ENCODE data around the gene CLN3.
"Not testable (repeated sequence)": the region's sequence is repeated elsewhere in the genome, so short reads cannot be mapped to it uniquely, and the experiment has no call there.

The CLN3 gene

GRCh38 chr16:28494121-28494851, 2.4 kb upstream of the CLN3 start, which contains the start of gene APOBR:
APOBR (plus strand) TSS chr16:28494643; CDS start chr16:28494682, 39 bp downstream.
- no peak for DNase-seq

- DNase-seq = no peak
Observed at GRCh38 chr16:28492511-28492910, 637 bp upstream of the CLN3 start.

GRCh38 chr16:28491230-28491969, 474 bp downstream of the CLN3 start:
- DNase-seq = peak; percentile 23

- no peak for DNase-seq
Observed at GRCh38 chr16:28486266-28486665, 5.6 kb downstream of the CLN3 start.

- DNase-seq = not testable (repeated sequence)
Observed at GRCh38 chr16:28483361-28483760, 8.5 kb downstream of the CLN3 start.

- no peak for DNase-seq
Observed at GRCh38 chr16:28482026-28482425, 9.8 kb downstream of the CLN3 start.

GRCh38 chr16:28478506-28479180, 13.2 kb downstream of the CLN3 start:
- DNase-seq = no peak

GRCh38 chr16:28477311-28477920, 14.5 kb downstream of the CLN3 start:
- no peak for DNase-seq

GRCh38 chr16:28475221-28475620, 16.7 kb downstream of the CLN3 start:
- no peak for DNase-seq

GRCh38 chr16:28473714-28474265, 18.1 kb downstream of the CLN3 start:
- no peak for DNase-seq

- DNase-seq = not testable (repeated sequence)
Observed at GRCh38 chr16:28447081-28447480, 44.8 kb downstream of the CLN3 start.

- not testable (repeated sequence) for DNase-seq
Observed at GRCh38 chr16:28446388-28446787, 45.5 kb downstream of the CLN3 start.

- DNase-seq = not testable (repeated sequence)
Observed at GRCh38 chr16:28443943-28444342, 47.9 kb downstream of the CLN3 start.

- DNase-seq = not testable (repeated sequence)
Observed at GRCh38 chr16:28438899-28439298, 53.0 kb downstream of the CLN3 start.

- not testable (repeated sequence) for DNase-seq
Observed at GRCh38 chr16:28435340-28435739, 56.5 kb downstream of the CLN3 start.

Measured in fibroblast of skin of back (primary cell).